ENCODE data around the gene PPP2R3A. TPM values are rescaled to one million over a fixed set of nuclear protein-coding genes. Genes with fewer than 3 reads are reported as not detected.
A peak's percentile ranks its signal among the peaks of the same experiment; 100 is the strongest.
"Not testable (repeated sequence)": the region's sequence is repeated elsewhere in the genome, so short reads cannot be mapped to it uniquely, and the experiment has no call there.

Gene PPP2R3A
- total and polyA plus RNA-seq, 2 experiments from 2014 or later = 18.3 to 43.9 TPM

DNA sequence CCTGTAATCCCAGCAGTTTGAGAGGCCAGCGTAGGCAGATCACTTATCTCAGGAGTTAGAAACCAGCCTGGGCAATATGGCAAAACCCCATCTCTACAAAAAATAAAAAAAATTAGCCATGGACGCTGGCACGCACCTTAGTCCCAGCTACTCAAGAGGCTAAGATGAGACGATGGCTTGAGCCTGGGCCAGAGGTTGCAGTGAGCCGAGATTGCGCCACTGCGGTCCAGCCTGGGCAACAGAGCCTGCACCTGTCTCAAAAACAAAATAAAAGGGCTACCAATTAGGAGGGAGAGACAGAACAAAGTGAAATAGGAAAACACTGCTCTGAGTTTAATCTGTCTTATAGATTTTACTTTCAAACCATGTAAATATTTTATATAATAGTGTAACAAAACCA lies 196.8 kb downstream of the PPP2R3A start:
- no peak for DNase-seq (ENCODE audit: low read depth in 1 of 2, low spot score in 1 of 2)
- TF ChIP-seq, protein P1, sequence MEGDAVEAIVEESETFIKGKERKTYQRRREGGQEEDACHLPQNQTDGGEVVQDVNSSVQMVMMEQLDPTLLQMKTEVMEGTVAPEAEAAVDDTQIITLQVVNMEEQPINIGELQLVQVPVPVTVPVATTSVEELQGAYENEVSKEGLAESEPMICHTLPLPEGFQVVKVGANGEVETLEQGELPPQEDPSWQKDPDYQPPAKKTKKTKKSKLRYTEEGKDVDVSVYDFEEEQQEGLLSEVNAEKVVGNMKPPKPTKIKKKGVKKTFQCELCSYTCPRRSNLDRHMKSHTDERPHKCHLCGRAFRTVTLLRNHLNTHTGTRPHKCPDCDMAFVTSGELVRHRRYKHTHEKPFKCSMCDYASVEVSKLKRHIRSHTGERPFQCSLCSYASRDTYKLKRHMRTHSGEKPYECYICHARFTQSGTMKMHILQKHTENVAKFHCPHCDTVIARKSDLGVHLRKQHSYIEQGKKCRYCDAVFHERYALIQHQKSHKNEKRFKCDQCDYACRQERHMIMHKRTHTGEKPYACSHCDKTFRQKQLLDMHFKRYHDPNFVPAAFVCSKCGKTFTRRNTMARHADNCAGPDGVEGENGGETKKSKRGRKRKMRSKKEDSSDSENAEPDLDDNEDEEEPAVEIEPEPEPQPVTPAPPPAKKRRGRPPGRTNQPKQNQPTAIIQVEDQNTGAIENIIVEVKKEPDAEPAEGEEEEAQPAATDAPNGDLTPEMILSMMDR (IDR thresholded peaks at IDR 0.05; ENCODE audit: low read depth, low read length) = no peak
- Histone ChIP-seq H3K27ac (no peak overlapping the region), H3K4me3 (no peak overlapping the region), H3K4me1 (ENCODE audit: low read depth) (peaks cover 12% of the 10 kb centered on the region), H3K36me3 (no peaks in the 10 kb centered on the region), H3K27me3 (no peaks in the 10 kb centered on the region), H3K9me3 (ENCODE audit: low read depth) (no peaks in the 10 kb centered on the region)

GRCh38 chr3:136163607-136164006 lies 198.1 kb downstream of the PPP2R3A start:
- Histone ChIP-seq H3K27ac (peak overlapping the region; percentile 6), H3K4me1 (ENCODE audit: low read depth) (peaks cover 12% of the 10 kb centered on the region)
- not testable (repeated sequence) for H3K4me3 ChIP-seq; H3K9me3 ChIP-seq (ENCODE audit: low read depth); DNase-seq (ENCODE audit: low read depth in 1 of 2, low spot score in 1 of 2); H3K36me3 ChIP-seq; H3K27me3 ChIP-seq

GRCh38 chr3:136166507-136166906 lies 201.0 kb downstream of the PPP2R3A start:
- TF ChIP-seq, protein P1 (IDR thresholded peaks at IDR 0.05; ENCODE audit: low read depth, low read length) = no peak
- Histone ChIP-seq H3K4me1 (ENCODE audit: low read depth) (peaks cover 12% of the 10 kb centered on the region), H3K27me3 (no peaks in the 10 kb centered on the region), H3K36me3 (no peaks in the 10 kb centered on the region), H3K9me3 (ENCODE audit: low read depth) (no peaks in the 10 kb centered on the region), H3K4me3 (no peak overlapping the region), H3K27ac (no peak overlapping the region)
- DNase-seq (ENCODE audit: low read depth in 1 of 2, low spot score in 1 of 2) = no peak

DNA sequence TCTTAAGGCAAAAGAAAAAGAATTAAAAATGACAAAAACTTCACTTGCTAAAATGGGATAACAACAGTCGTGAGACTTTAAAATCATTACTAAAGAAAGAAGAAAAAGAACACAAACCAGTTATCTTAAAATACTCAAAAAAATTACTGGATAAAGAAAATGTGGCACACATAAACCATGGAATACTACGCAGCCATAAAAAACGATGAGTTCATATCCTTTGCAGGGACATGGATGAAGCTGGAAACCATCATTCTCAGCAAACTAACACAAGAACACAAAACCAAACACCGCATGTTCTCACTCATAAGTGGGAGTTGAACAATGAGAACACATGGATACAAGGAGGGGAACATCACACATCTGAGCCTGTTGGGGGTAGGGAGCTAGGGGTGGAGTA lies 202.7 kb downstream of the PPP2R3A start:
- peaks cover 12% of the 10 kb centered on the region for H3K4me1 ChIP-seq (ENCODE audit: low read depth)
- not testable (repeated sequence) for H3K27ac ChIP-seq; H3K27me3 ChIP-seq; H3K4me3 ChIP-seq; H3K9me3 ChIP-seq (ENCODE audit: low read depth); DNase-seq (ENCODE audit: low read depth in 1 of 2, low spot score in 1 of 2); H3K36me3 ChIP-seq

- Histone ChIP-seq H3K9me3 (ENCODE audit: low read depth) (no peaks in the 10 kb centered on the region), H3K27ac (peak overlapping the region; percentile 1), H3K27me3 (no peaks in the 10 kb centered on the region), H3K4me3 (no peak overlapping the region), H3K36me3 (no peaks in the 10 kb centered on the region), H3K4me1 (ENCODE audit: low read depth) (peaks cover 12% of the 10 kb centered on the region)
- TF ChIP-seq, protein P1 (IDR thresholded peaks at IDR 0.05; ENCODE audit: low read depth, low read length) = no peak
- no peak for DNase-seq (ENCODE audit: low read depth in 1 of 2, low spot score in 1 of 2)
These were observed 205.6 kb downstream of the PPP2R3A start for GRCh38 chr3:136171097-136171542.

GRCh38 chr3:136173939-136174490 lies 208.5 kb downstream of the PPP2R3A start:
- Histone ChIP-seq H3K9me3 (ENCODE audit: low read depth) (no peaks in the 10 kb centered on the region), H3K27ac (no peak overlapping the region), H3K36me3 (no peaks in the 10 kb centered on the region), H3K27me3 (no peaks in the 10 kb centered on the region), H3K4me3 (no peak overlapping the region), H3K4me1 (ENCODE audit: low read depth) (no peaks in the 10 kb centered on the region)
- no peak for DNase-seq (ENCODE audit: low read depth in 1 of 2, low spot score in 1 of 2)
- TF ChIP-seq, protein P1 (IDR thresholded peaks at IDR 0.05; ENCODE audit: low read depth, low read length) = no peak
